ENCODE results near the gene AQP4.

Gene AQP4

DNA sequence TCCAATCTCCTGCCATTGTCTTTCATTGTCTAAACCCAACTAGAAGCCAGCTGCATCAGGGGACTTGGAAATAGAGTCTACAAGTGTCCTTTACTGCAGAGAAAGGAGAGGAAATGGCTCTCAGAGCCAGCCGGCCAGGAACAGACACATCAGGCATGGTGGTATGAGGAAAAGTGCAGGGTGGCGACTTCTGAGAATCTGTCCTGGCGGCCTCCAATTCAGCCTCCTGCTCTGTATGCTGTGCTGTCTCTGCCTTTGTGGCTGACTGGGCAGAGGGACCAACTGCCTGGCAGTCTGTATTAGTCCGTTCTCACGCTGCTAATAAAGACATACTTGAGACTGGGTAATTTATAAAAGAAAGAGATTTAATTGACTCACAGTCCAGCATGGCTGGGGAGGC is 36.8 kb upstream of the AQP4 start:
- H2AFZ ChIP-seq (ENCODE audit: low read depth, low read length): no peak overlapping the region
- H3K36me3 ChIP-seq (replicated peaks; ENCODE audit: low read depth, low read length): no peaks in the 10 kb centered on the region
- H3K4me1 ChIP-seq (ENCODE audit: low read length): no peaks in the 10 kb centered on the region
- no peaks in the 10 kb centered on the region for H3K27me3 ChIP-seq (ENCODE audit: low read depth, low read length)
- no peaks in the 10 kb centered on the region for H3K9me3 ChIP-seq (ENCODE audit: insufficient read depth, low read length)
- TF ChIP-seq EZH2phosphoT487 (IDR thresholded peaks at IDR 0.05; ENCODE audit: low read depth): no peak
- TF ChIP-seq, protein P1, sequence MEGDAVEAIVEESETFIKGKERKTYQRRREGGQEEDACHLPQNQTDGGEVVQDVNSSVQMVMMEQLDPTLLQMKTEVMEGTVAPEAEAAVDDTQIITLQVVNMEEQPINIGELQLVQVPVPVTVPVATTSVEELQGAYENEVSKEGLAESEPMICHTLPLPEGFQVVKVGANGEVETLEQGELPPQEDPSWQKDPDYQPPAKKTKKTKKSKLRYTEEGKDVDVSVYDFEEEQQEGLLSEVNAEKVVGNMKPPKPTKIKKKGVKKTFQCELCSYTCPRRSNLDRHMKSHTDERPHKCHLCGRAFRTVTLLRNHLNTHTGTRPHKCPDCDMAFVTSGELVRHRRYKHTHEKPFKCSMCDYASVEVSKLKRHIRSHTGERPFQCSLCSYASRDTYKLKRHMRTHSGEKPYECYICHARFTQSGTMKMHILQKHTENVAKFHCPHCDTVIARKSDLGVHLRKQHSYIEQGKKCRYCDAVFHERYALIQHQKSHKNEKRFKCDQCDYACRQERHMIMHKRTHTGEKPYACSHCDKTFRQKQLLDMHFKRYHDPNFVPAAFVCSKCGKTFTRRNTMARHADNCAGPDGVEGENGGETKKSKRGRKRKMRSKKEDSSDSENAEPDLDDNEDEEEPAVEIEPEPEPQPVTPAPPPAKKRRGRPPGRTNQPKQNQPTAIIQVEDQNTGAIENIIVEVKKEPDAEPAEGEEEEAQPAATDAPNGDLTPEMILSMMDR (IDR thresholded peaks at IDR 0.05; ENCODE audit: low read depth, low read length): no peak
- no peak overlapping the region for H3K4me2 ChIP-seq (ENCODE audit: low read length)
- no peaks in the 10 kb centered on the region for H4K20me1 ChIP-seq (ENCODE audit: insufficient read depth, low read length)
- H3K79me2 ChIP-seq (ENCODE audit: low read length): no peaks in the 10 kb centered on the region
- no peak overlapping the region for H3K9ac ChIP-seq (ENCODE audit: low read length)
- H3K27ac ChIP-seq (ENCODE audit: low read length): no peak overlapping the region
- H3K4me3 ChIP-seq (ENCODE audit: low read length): no peak overlapping the region

DNA sequence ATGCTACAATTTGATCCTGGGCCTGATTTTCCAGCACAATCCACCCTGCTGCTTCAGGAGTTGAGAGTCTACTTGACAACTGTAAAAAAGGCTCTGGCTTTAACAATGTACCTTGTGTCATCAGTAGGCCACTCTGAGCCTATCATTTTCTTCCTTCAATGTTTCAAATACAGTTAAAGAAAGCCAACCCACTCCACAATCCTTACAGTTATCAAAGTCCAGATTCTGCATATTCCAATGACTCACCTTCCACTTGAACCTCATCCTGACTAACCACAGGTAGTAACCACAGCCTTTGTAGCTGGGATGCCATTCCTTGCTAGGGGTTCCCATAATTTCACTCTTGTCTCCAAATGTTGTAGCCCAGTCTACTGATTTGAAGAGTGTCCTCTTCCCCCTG is 35.5 kb upstream of the AQP4 start:
- no peak for TF ChIP-seq EZH2phosphoT487 (IDR thresholded peaks at IDR 0.05; ENCODE audit: low read depth)
- TF ChIP-seq, protein P1 (IDR thresholded peaks at IDR 0.05; ENCODE audit: low read depth, low read length): no peak
- Histone ChIP-seq H3K9me3 (ENCODE audit: insufficient read depth, low read length) (no peaks in the 10 kb centered on the region), H4K20me1 (ENCODE audit: insufficient read depth, low read length) (no peaks in the 10 kb centered on the region)

DNA sequence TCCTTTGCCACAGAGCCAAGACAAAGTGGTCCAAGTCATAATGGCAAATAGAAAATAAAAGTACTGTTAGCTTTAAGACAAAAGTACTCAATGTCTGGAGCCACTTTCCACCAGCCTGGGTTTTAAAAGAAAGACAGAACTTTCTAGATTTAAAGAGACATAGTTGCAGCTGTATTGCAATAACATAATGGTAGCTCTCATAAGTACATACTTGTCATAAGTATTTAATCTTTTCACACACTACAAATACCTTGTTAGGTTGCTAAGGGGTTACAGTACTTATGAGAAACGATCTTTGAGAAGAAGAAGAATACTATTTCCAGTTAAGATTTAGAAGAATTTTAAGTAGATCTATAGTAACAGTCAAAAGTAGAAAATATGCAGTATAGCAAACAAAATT is 28.9 kb upstream of the AQP4 start:
- H3K9ac ChIP-seq (ENCODE audit: low read length): no peak overlapping the region
- H3K9me3 ChIP-seq (ENCODE audit: insufficient read depth, low read length): no peaks in the 10 kb centered on the region
- H3K4me2 ChIP-seq (ENCODE audit: low read length): no peak overlapping the region
- no peak overlapping the region for H3K4me3 ChIP-seq (ENCODE audit: low read length)
- H2AFZ ChIP-seq (ENCODE audit: low read depth, low read length): no peak overlapping the region
- no peaks in the 10 kb centered on the region for H3K36me3 ChIP-seq (replicated peaks; ENCODE audit: low read depth, low read length)
- no peaks in the 10 kb centered on the region for H4K20me1 ChIP-seq (ENCODE audit: insufficient read depth, low read length)
- H3K4me1 ChIP-seq (ENCODE audit: low read length): no peaks in the 10 kb centered on the region
- H3K79me2 ChIP-seq (ENCODE audit: low read length): no peaks in the 10 kb centered on the region
- H3K27me3 ChIP-seq (ENCODE audit: low read depth, low read length): no peaks in the 10 kb centered on the region
- no peak overlapping the region for H3K27ac ChIP-seq (ENCODE audit: low read length)
- TF ChIP-seq, protein P1 (IDR thresholded peaks at IDR 0.05; ENCODE audit: low read depth, low read length): no peak
- no peak for TF ChIP-seq EZH2phosphoT487 (IDR thresholded peaks at IDR 0.05; ENCODE audit: low read depth)

More for the DNA sequence above, 35.5 kb upstream of the AQP4 start:
- no peak overlapping the region for H2AFZ ChIP-seq (ENCODE audit: low read depth, low read length)
- no peaks in the 10 kb centered on the region for H3K4me1 ChIP-seq (ENCODE audit: low read length)
- no peaks in the 10 kb centered on the region for H3K36me3 ChIP-seq (replicated peaks; ENCODE audit: low read depth, low read length)
- H3K27ac ChIP-seq (ENCODE audit: low read length): no peak overlapping the region
- no peaks in the 10 kb centered on the region for H3K79me2 ChIP-seq (ENCODE audit: low read length)
- no peak overlapping the region for H3K9ac ChIP-seq (ENCODE audit: low read length)
- H3K27me3 ChIP-seq (ENCODE audit: low read depth, low read length): no peaks in the 10 kb centered on the region
- no peak overlapping the region for H3K4me2 ChIP-seq (ENCODE audit: low read length)
- H3K4me3 ChIP-seq (ENCODE audit: low read length): no peak overlapping the region

DNA sequence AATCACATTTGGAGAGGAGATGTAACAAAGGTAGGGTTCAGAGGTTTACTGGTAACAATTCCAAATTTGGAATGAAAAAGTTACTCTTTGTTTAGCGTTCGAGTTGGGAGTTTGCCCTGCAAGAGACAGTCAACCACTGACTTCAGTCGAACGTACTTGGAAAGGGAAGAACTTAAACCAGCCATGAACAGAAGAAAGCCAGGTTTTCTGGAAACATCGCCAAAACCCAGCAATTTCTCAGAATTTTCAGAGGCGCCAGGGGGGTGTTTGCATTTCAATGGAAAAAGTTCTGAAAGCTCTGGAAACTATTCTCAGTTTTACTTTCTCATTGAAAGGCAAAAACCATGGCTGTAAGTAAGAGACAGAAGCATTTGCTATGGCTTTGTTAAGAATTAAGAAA is 28.5 kb upstream of the AQP4 start:
- H3K9me3 ChIP-seq (ENCODE audit: insufficient read depth, low read length): no peaks in the 10 kb centered on the region
- H3K4me2 ChIP-seq (ENCODE audit: low read length): no peak overlapping the region
- H3K4me3 ChIP-seq (ENCODE audit: low read length): no peak overlapping the region
- no peak overlapping the region for H3K9ac ChIP-seq (ENCODE audit: low read length)
- TF ChIP-seq EZH2phosphoT487 (IDR thresholded peaks at IDR 0.05; ENCODE audit: low read depth): no peak
- no peaks in the 10 kb centered on the region for H3K79me2 ChIP-seq (ENCODE audit: low read length)
- H3K4me1 ChIP-seq (ENCODE audit: low read length): no peaks in the 10 kb centered on the region
- H3K27me3 ChIP-seq (ENCODE audit: low read depth, low read length): no peaks in the 10 kb centered on the region
- H3K27ac ChIP-seq (ENCODE audit: low read length): no peak overlapping the region
- H4K20me1 ChIP-seq (ENCODE audit: insufficient read depth, low read length): no peaks in the 10 kb centered on the region
- H2AFZ ChIP-seq (ENCODE audit: low read depth, low read length): no peak overlapping the region
- no peaks in the 10 kb centered on the region for H3K36me3 ChIP-seq (replicated peaks; ENCODE audit: low read depth, low read length)

DNA sequence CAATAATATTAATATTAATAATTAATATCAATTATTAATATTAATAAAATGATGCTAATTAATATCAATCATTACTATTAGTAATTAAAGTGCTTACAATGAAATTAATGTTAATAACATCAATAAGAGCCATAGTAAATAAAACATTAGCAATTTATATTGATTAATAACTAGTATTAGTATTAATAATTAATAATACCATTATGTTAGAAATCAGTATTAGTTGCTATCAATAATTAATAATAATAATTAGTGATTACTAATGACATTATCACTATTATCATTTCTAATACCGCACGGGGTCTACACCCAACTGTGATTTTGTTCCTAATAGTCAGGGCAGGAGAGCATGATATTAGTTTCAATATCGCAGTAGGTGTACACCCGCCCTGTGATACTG is 22.8 kb upstream of the AQP4 start:
- Histone ChIP-seq H3K79me2 (ENCODE audit: low read length) (no peaks in the 10 kb centered on the region), H3K4me3 (ENCODE audit: low read length) (no peak overlapping the region), H2AFZ (ENCODE audit: low read depth, low read length) (no peak overlapping the region), H3K27me3 (ENCODE audit: low read depth, low read length) (no peaks in the 10 kb centered on the region), H3K9ac (ENCODE audit: low read length) (no peak overlapping the region), H4K20me1 (ENCODE audit: insufficient read depth, low read length) (no peaks in the 10 kb centered on the region), H3K9me3 (ENCODE audit: insufficient read depth, low read length) (no peaks in the 10 kb centered on the region), H3K36me3 (replicated peaks; ENCODE audit: low read depth, low read length) (no peaks in the 10 kb centered on the region), H3K4me2 (ENCODE audit: low read length) (no peak overlapping the region), H3K4me1 (ENCODE audit: low read length) (no peaks in the 10 kb centered on the region), H3K27ac (ENCODE audit: low read length) (no peak overlapping the region)
- TF ChIP-seq, protein P1 (IDR thresholded peaks at IDR 0.05; ENCODE audit: low read depth, low read length): no peak
- TF ChIP-seq EZH2phosphoT487 (IDR thresholded peaks at IDR 0.05; ENCODE audit: low read depth): no peak
